GM21423 (cell line): ENCODE measurements around the gene S100A14.

Experiments used
- ATAC-seq: cut with Tn5 transposase; IDR thresholded peaks from one replicate; pipeline ENCODE4 v1.9.1; 2021; ENCODE audit warnings: mild to moderate bottlenecking, moderate library complexity; ENCODE audit not compliant: unreplicated experiment

The S100A14 gene

GRCh38 chr1:153616144-153616916 lies at the start of gene S100A14:
Gene S100A14 (minus strand): TSS chr1:153616325. CDS start chr1:153615858, 467 bp downstream.
- ATAC-seq = no peak

- ATAC-seq = no peak
These were observed 47.1 kb upstream of the S100A14 start for GRCh38 chr1:153663211-153663610.

GRCh38 chr1:153662269-153662668 lies 46.1 kb upstream of the S100A14 start:
- no peak for ATAC-seq

GRCh38 chr1:153661111-153661708 lies 45.1 kb upstream of the S100A14 start:
- ATAC-seq = no peak

- ATAC-seq = no peak
These were observed 43.5 kb upstream of the S100A14 start for GRCh38 chr1:153659656-153660055.

- no peak for ATAC-seq
These were observed 43.0 kb upstream of the S100A14 start for GRCh38 chr1:153659175-153659534.

GRCh38 chr1:153658400-153659174 lies 42.5 kb upstream of the S100A14 start, which contains the start of gene SNAPIN:
Gene SNAPIN (plus strand): TSS chr1:153658703. CDS start chr1:153658744, 41 bp downstream.
- peak; percentile 92 for ATAC-seq

- ATAC-seq = no peak
These were observed 39.2 kb upstream of the S100A14 start for GRCh38 chr1:153655333-153655732.

GRCh38 chr1:153652805-153653500 lies 36.8 kb upstream of the S100A14 start:
- ATAC-seq = no peak

- no peak for ATAC-seq
These were observed 35.6 kb upstream of the S100A14 start for GRCh38 chr1:153651771-153652170.

GRCh38 chr1:153649863-153650235 lies 33.7 kb upstream of the S100A14 start:
- ATAC-seq = no peak

- ATAC-seq = no peak
These were observed 33.2 kb upstream of the S100A14 start for GRCh38 chr1:153649137-153649862.

- no peak for ATAC-seq
These were observed 32.0 kb upstream of the S100A14 start for GRCh38 chr1:153648000-153648643.

- ATAC-seq = no peak
These were observed 31.2 kb upstream of the S100A14 start for GRCh38 chr1:153647346-153647714.

GRCh38 chr1:153646672-153647345 lies 30.7 kb upstream of the S100A14 start:
- ATAC-seq = no peak

GRCh38 chr1:153643816-153644215 lies 27.7 kb upstream of the S100A14 start:
- no peak for ATAC-seq

GRCh38 chr1:153643100-153643499 lies 27.0 kb upstream of the S100A14 start:
- ATAC-seq = no peak

- no peak for ATAC-seq
These were observed 26.0 kb upstream of the S100A14 start for GRCh38 chr1:153642161-153642560.

- no peak for ATAC-seq
These were observed 24.7 kb upstream of the S100A14 start for GRCh38 chr1:153640861-153641260.
